Astrocyte (in vitro differentiated cells and primary cell): ENCODE data around the gene PANX3.

Source experiments
- EZH2 ChIP-seq: IDR thresholded peaks from 2 replicates; pipeline ENCODE4 v1.6.1; 2012; ENCODE audit warnings: mild to moderate bottlenecking, low read length, inconsistent platforms; ENCODE audit not compliant: insufficient read depth
- TF ChIP-seq, protein P1 (sequence below): IDR thresholded peaks from 2 replicates; pipeline ENCODE4 v1.5.1; 2011; ENCODE audit warnings: low read depth, mild to moderate bottlenecking, inconsistent platforms, low read length, moderate library complexity; ENCODE audit not compliant: insufficient read depth

DNA sequence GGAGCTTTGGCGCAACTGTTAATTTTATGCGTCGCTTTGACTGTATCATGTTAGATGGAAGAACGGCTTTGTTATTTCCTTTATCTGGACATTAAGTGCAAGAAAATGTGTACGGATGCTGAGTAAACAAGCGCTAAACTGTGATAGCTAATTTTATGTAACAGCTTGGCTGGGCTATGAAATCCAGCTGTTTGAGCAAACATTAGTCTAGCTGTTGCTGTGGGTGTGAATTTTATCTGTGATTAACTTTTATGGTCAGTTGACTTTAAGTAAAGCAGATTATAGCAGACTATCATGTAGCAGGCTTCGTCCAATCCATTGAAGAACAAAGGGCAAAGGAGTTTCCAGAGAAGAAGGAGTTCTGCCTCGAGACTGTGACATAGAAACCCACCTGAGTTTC is 27.4 kb upstream of the PANX3 start:
- TF ChIP-seq, protein P1, sequence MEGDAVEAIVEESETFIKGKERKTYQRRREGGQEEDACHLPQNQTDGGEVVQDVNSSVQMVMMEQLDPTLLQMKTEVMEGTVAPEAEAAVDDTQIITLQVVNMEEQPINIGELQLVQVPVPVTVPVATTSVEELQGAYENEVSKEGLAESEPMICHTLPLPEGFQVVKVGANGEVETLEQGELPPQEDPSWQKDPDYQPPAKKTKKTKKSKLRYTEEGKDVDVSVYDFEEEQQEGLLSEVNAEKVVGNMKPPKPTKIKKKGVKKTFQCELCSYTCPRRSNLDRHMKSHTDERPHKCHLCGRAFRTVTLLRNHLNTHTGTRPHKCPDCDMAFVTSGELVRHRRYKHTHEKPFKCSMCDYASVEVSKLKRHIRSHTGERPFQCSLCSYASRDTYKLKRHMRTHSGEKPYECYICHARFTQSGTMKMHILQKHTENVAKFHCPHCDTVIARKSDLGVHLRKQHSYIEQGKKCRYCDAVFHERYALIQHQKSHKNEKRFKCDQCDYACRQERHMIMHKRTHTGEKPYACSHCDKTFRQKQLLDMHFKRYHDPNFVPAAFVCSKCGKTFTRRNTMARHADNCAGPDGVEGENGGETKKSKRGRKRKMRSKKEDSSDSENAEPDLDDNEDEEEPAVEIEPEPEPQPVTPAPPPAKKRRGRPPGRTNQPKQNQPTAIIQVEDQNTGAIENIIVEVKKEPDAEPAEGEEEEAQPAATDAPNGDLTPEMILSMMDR, result no peak
- no peak for TF ChIP-seq EZH2
